CD4-positive, alpha-beta T cell (primary cell): Measurements from ENCODE around the gene S100A13. TPM values are rescaled to one million over a fixed set of nuclear protein-coding genes. Genes with fewer than 3 reads are reported as not detected.

Experiments used
- ATAC-seq: fragments of 200-7000 bp; cut with Tn5 transposase; one replicate; pipeline ENCODE4 v1.10.0; 2022; ENCODE audit warnings: mild to moderate bottlenecking; ENCODE audit not compliant: poor library complexity
- CTCF ChIA-PET: fragments of 350-600 bp; sonication (Branson Sonifier 250); formaldehyde crosslinking; loops from one replicate; lab custom pipeline; 2021; ENCODE audit warnings: antibody characterized with exemption, inconsistent platforms; lab: Charles Lee
- POLR2A ChIA-PET: fragments of 350-600 bp; sonication (Branson Sonifier 250); formaldehyde crosslinking; loops from one replicate; lab custom pipeline; 2021; ENCODE audit warnings: antibody characterized with exemption, inconsistent platforms; lab: Charles Lee
- DNase-seq, 14 experiments: peaks; one replicate each; pipeline ENCODE4 v3.0.0-alpha.2; 2013 to 2020; ENCODE audit warnings: mixed read lengths in 2 of 14
- H3K27ac ChIP-seq, 2 donors: one replicate each; pipeline versions ENCODE4 v1.5.1 to v1.7.0; 2013; ENCODE audit warnings: low read length in 2 of 2, low read depth in 1 of 2, mild to moderate bottlenecking in 1 of 2
- H3K27me3 ChIP-seq, 2 experiments: 1 replicate in 1 of 2; 2 replicates in 1 of 2; pipeline versions ENCODE4 v1.6.1 to v1.7.0; 2013; ENCODE audit warnings: low read length in 2 of 2, control low read depth in 1 of 2, mild to moderate bottlenecking in 1 of 2, moderate library complexity in 1 of 2; ENCODE audit not compliant: insufficient read depth in 2 of 2, control insufficient read depth in 1 of 2
- H3K36me3 ChIP-seq: one replicate; pipeline ENCODE4 v1.6.1; 2013; ENCODE audit warnings: low read length, control low read depth; ENCODE audit not compliant: insufficient read depth
- H3K4me1 ChIP-seq: one replicate; pipeline ENCODE4 v1.6.1; 2013; ENCODE audit warnings: low read length, control low read depth; ENCODE audit not compliant: insufficient read depth
- H3K4me3 ChIP-seq: one replicate; pipeline ENCODE4 v1.5.1; 2013; ENCODE audit warnings: mild to moderate bottlenecking, low read length, moderate library complexity
- H3K9me3 ChIP-seq, 2 experiments: 1 replicate in 1 of 2; 2 replicates in 1 of 2; pipeline versions ENCODE4 v1.6.1 to v1.7.0; 2013; ENCODE audit warnings: low read length in 2 of 2, mild to moderate bottlenecking in 2 of 2, control low read depth in 1 of 2, moderate library complexity in 1 of 2; ENCODE audit not compliant: control insufficient read depth in 1 of 2, insufficient read depth in 1 of 2
- H3K27ac Mint-ChIP-seq: one replicate; pipeline ENCODE4 v1.8.0; 2020; ENCODE audit warnings: mixed read lengths
- H3K27me3 Mint-ChIP-seq: one replicate; pipeline ENCODE4 v1.8.0; 2021; ENCODE audit warnings: mixed read lengths
- H3K36me3 Mint-ChIP-seq: one replicate; pipeline ENCODE4 v1.8.0; 2021; ENCODE audit warnings: low read depth, mixed read lengths
- H3K4me1 Mint-ChIP-seq: one replicate; pipeline ENCODE4 v1.8.0; 2021; ENCODE audit warnings: low read depth, mixed read lengths
- H3K4me3 Mint-ChIP-seq: one replicate; pipeline ENCODE4 v1.8.0; 2020; ENCODE audit warnings: mild to moderate bottlenecking, mixed read lengths
- H3K9me3 Mint-ChIP-seq: one replicate; pipeline ENCODE4 v1.8.0; 2020; ENCODE audit warnings: mixed read lengths
- CTCF ChIP-seq: fragments of 200-600 bp; IDR thresholded peaks from one replicate; pipeline ENCODE4 v1.8.0; 2022; ENCODE audit warnings: antibody characterized with exemption, mild to moderate bottlenecking
- intact Hi-C, 2 experiments: fragments of 100-400 bp; cut with DNase I in 1 of 2; cut with micrococcal nuclease in 1 of 2; formaldehyde crosslinking; loops; one replicate each; pipeline versions ENCODE4 v1.15.1 to v1.9.0; 2023 to 2025; cut with DNase I, micrococcal nuclease
- total RNA-seq, 174 experiments: library from RNA in 2 of 174; stranded (reverse) in 2 of 174; gene quantifications; one replicate each; pipeline ENCODE4 v1.2.3 and lab custom pipeline; 2021 to 2026

Gene S100A13
- total RNA-seq, 2 experiments from 2014 or later: 2.1 to 2.8 TPM

GRCh38 chr1:153648000-153648643 lies 20.8 kb upstream of the S100A13 start:
- TF ChIP-seq CTCF: no peak
- DNase-seq (no peak), ATAC-seq (no peak)
- no peak overlapping the region for H3K27ac ChIP-seq
- no peak overlapping the region for H3K4me3 ChIP-seq
- peak overlapping the region; percentile 55 for H3K4me3 Mint-ChIP-seq
- peaks cover 43% of the 10 kb centered on the region for H3K36me3 Mint-ChIP-seq
- no peaks in the 10 kb centered on the region for H3K9me3 ChIP-seq
- CTCF ChIA-PET: interaction anchor here (1.4 kb wide), 1 partner anchor 115 kb away, joined by 3 read pairs; no protein-coding TSS in a partner anchor
- POLR2A ChIA-PET: interaction anchor here (1.3 to 8.3 kb wide), 4 partner anchors 8 to 13 kb away, joined by 5 to 89 read pairs (median 10); partner anchors contain the start of genes CHTOP and SNAPIN
- peaks cover 43% of the 10 kb centered on the region for H3K36me3 ChIP-seq
- peaks cover 40% of the 10 kb centered on the region for H3K4me1 ChIP-seq
- no peaks in the 10 kb centered on the region for H3K27me3 Mint-ChIP-seq
- peaks cover 64% of the 10 kb centered on the region for H3K4me1 Mint-ChIP-seq
- H3K27ac Mint-ChIP-seq: peak overlapping the region; percentile 76
- no peaks in the 10 kb centered on the region for H3K9me3 Mint-ChIP-seq
- intact Hi-C loops: loop anchor here in 1 of 2 experiments (2.0 kb wide), 1 partner anchor 13 kb away; the partner anchor contains the start of gene CHTOP
- no peaks in the 10 kb centered on the region for H3K27me3 ChIP-seq

- H3K4me1 ChIP-seq: peaks cover 41% of the 10 kb centered on the region
- peaks cover 51% of the 10 kb centered on the region for H3K36me3 Mint-ChIP-seq
- no peaks in the 10 kb centered on the region for H3K9me3 Mint-ChIP-seq
- ChIA-PET CTCF (no interaction called here), POLR2A (interaction anchor here (8.3 kb wide), 1 partner anchor 13 kb away, joined by 89 read pairs; the partner anchor contains the start of gene CHTOP)
- peaks cover 69% of the 10 kb centered on the region for H3K4me1 Mint-ChIP-seq
- DNase-seq: no peak
- no peak for TF ChIP-seq CTCF
- H3K9me3 ChIP-seq: no peaks in the 10 kb centered on the region
- no peaks in the 10 kb centered on the region for H3K27me3 ChIP-seq
- no peaks in the 10 kb centered on the region for H3K27me3 Mint-ChIP-seq
- peak overlapping the region; percentile 76 for H3K27ac Mint-ChIP-seq
- intact Hi-C loops: no loop called here
- H3K27ac ChIP-seq: no peak overlapping the region
- ATAC-seq: no peak
- H3K4me3 Mint-ChIP-seq: peak overlapping the region; percentile 38
- H3K36me3 ChIP-seq: peaks cover 51% of the 10 kb centered on the region
- H3K4me3 ChIP-seq: no peak overlapping the region
Measured at GRCh38 chr1:153647346-153647714, 20.0 kb upstream of the S100A13 start.

GRCh38 chr1:153646672-153647345 lies 19.5 kb upstream of the S100A13 start:
- no peaks in the 10 kb centered on the region for H3K9me3 Mint-ChIP-seq
- CTCF ChIA-PET: interaction anchor here (0.6 kb wide), 1 partner anchor 14 kb away, joined by 3 read pairs; no protein-coding TSS in a partner anchor
- no peak for ATAC-seq

More at GRCh38 chr1:153646672-153647345, 19.5 kb upstream of the S100A13 start:
- Mint-ChIP-seq H3K36me3 (peaks cover 57% of the 10 kb centered on the region), H3K4me1 (peaks cover 72% of the 10 kb centered on the region), H3K27ac (peak overlapping the region; percentile 76), H3K27me3 (no peaks in the 10 kb centered on the region), H3K4me3 (no peak overlapping the region)
- H3K4me1 ChIP-seq: peaks cover 46% of the 10 kb centered on the region
- no peak overlapping the region for H3K4me3 ChIP-seq
- peaks cover 56% of the 10 kb centered on the region for H3K36me3 ChIP-seq
- no peak for TF ChIP-seq CTCF
- H3K27ac ChIP-seq: no peak overlapping the region
- POLR2A ChIA-PET: interaction anchor here (0.6 to 8.3 kb wide), 2 partner anchors 12 to 127 kb away, joined by 7 to 89 read pairs; partner anchors contain the start of gene CHTOP
- no peaks in the 10 kb centered on the region for H3K27me3 ChIP-seq
- no peaks in the 10 kb centered on the region for H3K9me3 ChIP-seq
- intact Hi-C loops: no loop called here
- DNase-seq: no peak
